Measurements from ENCODE around the gene EFHD2.
"Not testable (repeated sequence)": the region's sequence is repeated elsewhere in the genome, so short reads cannot be mapped to it uniquely, and the experiment has no call there.

The EFHD2 gene

GRCh38 chr1:15409388-15410222, at the start of gene EFHD2:
EFHD2 (plus strand) TSS chr1:15409888; CDS start chr1:15409972, 84 bp downstream.
- DNase-seq (ENCODE audit: low read depth in 2 of 3, low spot score in 1 of 3): peak; percentile 55 to 82 (median 71)

- DNase-seq (ENCODE audit: low read depth in 2 of 3, low spot score in 1 of 3): no peak
Observed at GRCh38 chr1:15360700-15361099, 49.0 kb upstream of the EFHD2 start.

- no peak for DNase-seq (ENCODE audit: low read depth in 2 of 3, low spot score in 1 of 3)
Observed at GRCh38 chr1:15362096-15362736, 47.5 kb upstream of the EFHD2 start.

GRCh38 chr1:15362737-15363128, 47.0 kb upstream of the EFHD2 start:
- DNase-seq (ENCODE audit: low read depth in 2 of 3, low spot score in 1 of 3): no peak

- no peak for DNase-seq (ENCODE audit: low read depth in 2 of 3, low spot score in 1 of 3)
Observed at GRCh38 chr1:15364740-15365139, 44.9 kb upstream of the EFHD2 start.

- no peak for DNase-seq (ENCODE audit: low read depth in 2 of 3, low spot score in 1 of 3)
Observed at GRCh38 chr1:15368888-15369287, 40.8 kb upstream of the EFHD2 start.

GRCh38 chr1:15370268-15370667, 39.4 kb upstream of the EFHD2 start:
- no peak for DNase-seq (ENCODE audit: low read depth in 2 of 3, low spot score in 1 of 3)

GRCh38 chr1:15370781-15371520, 38.7 kb upstream of the EFHD2 start:
- DNase-seq (ENCODE audit: low read depth in 2 of 3, low spot score in 1 of 3): no peak

- no peak for DNase-seq (ENCODE audit: low read depth in 2 of 3, low spot score in 1 of 3)
Observed at GRCh38 chr1:15371610-15372545, 37.8 kb upstream of the EFHD2 start.

- no peak for DNase-seq (ENCODE audit: low read depth in 2 of 3, low spot score in 1 of 3)
Observed at GRCh38 chr1:15378729-15379128, 31.0 kb upstream of the EFHD2 start.

GRCh38 chr1:15379151-15379550, 30.5 kb upstream of the EFHD2 start:
- not testable (repeated sequence) for DNase-seq (ENCODE audit: low read depth in 2 of 3, low spot score in 1 of 3)

- DNase-seq (ENCODE audit: low read depth in 2 of 3, low spot score in 1 of 3): no peak
Observed at GRCh38 chr1:15380601-15381508, 28.8 kb upstream of the EFHD2 start.

GRCh38 chr1:15381805-15382204, 27.9 kb upstream of the EFHD2 start:
- no peak for DNase-seq (ENCODE audit: low read depth in 2 of 3, low spot score in 1 of 3)

- DNase-seq (ENCODE audit: low read depth in 2 of 3, low spot score in 1 of 3): no peak
Observed at GRCh38 chr1:15382601-15383518, 26.8 kb upstream of the EFHD2 start.

- DNase-seq (ENCODE audit: low read depth in 2 of 3, low spot score in 1 of 3): no peak
Observed at GRCh38 chr1:15383810-15384209, 25.9 kb upstream of the EFHD2 start.

GRCh38 chr1:15384301-15384901, 25.3 kb upstream of the EFHD2 start:
- no peak for DNase-seq (ENCODE audit: low read depth in 2 of 3, low spot score in 1 of 3)

- DNase-seq (ENCODE audit: low read depth in 2 of 3, low spot score in 1 of 3): no peak
Observed at GRCh38 chr1:15385420-15385819, 24.3 kb upstream of the EFHD2 start.

- DNase-seq (ENCODE audit: low read depth in 2 of 3, low spot score in 1 of 3): no peak
Observed at GRCh38 chr1:15386164-15386749, 23.4 kb upstream of the EFHD2 start.
